Smooth muscle cell (in vitro differentiated cells): Measurements from ENCODE around the gene PLXNA3. TPM values are rescaled to one million over a fixed set of nuclear protein-coding genes. Genes with fewer than 3 reads are reported as not detected.

ENCODE experiments used
- DNase-seq: peaks from one replicate; lab custom pipeline; 2025; ENCODE audit not compliant: unreplicated experiment; lab: John Stamatoyannopoulos, UW
- H2AFZ ChIP-seq: fragments of 200-600 bp; sonication (generic); 2 replicates; pipeline ENCODE4 v1.6.0; 2016; ENCODE audit warnings: antibody characterized with exemption, low read depth, mild to moderate bottlenecking
- H3F3A ChIP-seq: fragments of 200-600 bp; sonication (generic); 2 replicates; pipeline ENCODE4 v1.6.0; 2017; ENCODE audit warnings: antibody characterized with exemption, low read depth
- H3K27ac ChIP-seq: fragments of 200-600 bp; sonication (generic); 2 replicates; pipeline ENCODE4 v1.5.1; 2016; ENCODE audit warnings: low read depth, mild to moderate bottlenecking
- H3K27me3 ChIP-seq: fragments of 200-600 bp; sonication (generic); 2 replicates; pipeline ENCODE4 v1.6.1; 2016; ENCODE audit warnings: low read depth, mild to moderate bottlenecking
- H3K36me3 ChIP-seq: fragments of 200-600 bp; sonication (generic); 2 replicates; pipeline ENCODE4 v1.5.1; 2016; ENCODE audit warnings: low read depth
- H3K4me1 ChIP-seq: fragments of 200-600 bp; sonication (generic); 2 replicates; pipeline ENCODE4 v1.5.1; 2016; ENCODE audit warnings: low read depth
- H3K4me2 ChIP-seq: fragments of 200-600 bp; sonication (generic); 2 replicates; pipeline ENCODE4 v1.6.0; 2016; ENCODE audit warnings: mild to moderate bottlenecking
- H3K4me3 ChIP-seq: fragments of 200-600 bp; sonication (generic); 2 replicates; pipeline ENCODE4 v1.5.1; 2016; ENCODE audit warnings: mild to moderate bottlenecking
- H3K79me2 ChIP-seq: fragments of 200-600 bp; sonication (generic); 2 replicates; pipeline ENCODE4 v1.6.0; 2016; ENCODE audit warnings: low read depth, mild to moderate bottlenecking
- H3K9ac ChIP-seq: fragments of 200-600 bp; sonication (generic); 2 replicates; pipeline ENCODE4 v1.6.0; 2016; ENCODE audit warnings: low read depth
- H3K9me3 ChIP-seq: fragments of 200-600 bp; sonication (generic); replicated peaks from 2 replicates; pipeline ENCODE4 v1.5.1; 2016; ENCODE audit warnings: low read depth
- H4K20me1 ChIP-seq: fragments of 200-600 bp; sonication (generic); 2 replicates; pipeline ENCODE4 v1.6.0; 2016; ENCODE audit warnings: low read depth
- WGBS: methylation state at CpG from one replicate; pipeline ENCODE4 v1.1.7; 2016; ENCODE audit warnings: low lambda C conversion rate; 5-methylcytosine and 5-hydroxymethylcytosine counted together
- polyA plus RNA-seq: library from polyadenylated mRNA; unstranded; fragments of >200 nt; fragmentation: Nextera tagmentation; extraction: Ambion mirVana; gene quantifications from 2 replicates; pipeline ENCODE4 v1.2.1, GENCODE V29; 2016
- total RNA-seq: library from RNA; depleted of rRNA; stranded (reverse); fragments of >200 nt; gene quantifications from 2 replicates; pipeline ENCODE4 v1.2.3, GENCODE V29; 2014
- TF ChIP-seq, protein P1 (sequence below): fragments of 200-600 bp; sonication (generic); IDR thresholded peaks from 2 replicates; pipeline ENCODE4 v1.5.1; 2017; ENCODE audit warnings: borderline replicate concordance, mild to moderate bottlenecking, antibody characterized with exemption; ENCODE audit not compliant: insufficient read depth, poor library complexity, severe bottlenecking

The PLXNA3 gene
- total and polyA plus RNA-seq, 2 experiments from 2014 or later = 33.6 to 38.2 TPM

DNA sequence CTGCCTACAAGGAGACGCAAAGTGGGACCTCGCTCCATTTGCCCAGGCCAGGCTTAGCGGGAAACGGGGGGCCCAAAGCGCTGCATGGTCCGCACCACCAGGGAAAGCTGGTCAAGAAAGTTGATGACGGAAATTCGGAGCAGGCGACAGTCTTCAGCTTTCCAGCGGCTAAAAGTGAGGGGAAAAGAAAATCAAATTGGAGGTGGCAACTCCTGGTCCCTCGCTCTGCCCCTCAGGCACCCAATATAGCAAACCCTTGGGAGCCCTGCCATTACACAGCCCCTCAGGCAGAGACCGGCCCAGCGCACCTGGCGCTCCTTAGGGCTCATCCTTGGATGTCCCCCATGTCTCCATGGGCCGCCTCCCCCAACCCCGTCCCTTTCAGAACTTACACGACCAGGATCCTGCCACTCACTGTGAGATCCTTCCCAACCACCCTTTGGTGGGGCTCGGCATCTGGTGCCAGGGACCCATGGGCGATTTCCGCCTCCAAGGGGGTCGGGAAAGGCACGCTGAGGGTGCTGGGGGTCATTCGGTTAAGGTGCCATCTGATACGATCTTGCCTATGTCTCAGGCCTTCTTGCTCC lies 19.9 kb downstream of the PLXNA3 start:
- no peaks in the 10 kb centered on the region for H3K9me3 ChIP-seq
- TF ChIP-seq, protein P1, sequence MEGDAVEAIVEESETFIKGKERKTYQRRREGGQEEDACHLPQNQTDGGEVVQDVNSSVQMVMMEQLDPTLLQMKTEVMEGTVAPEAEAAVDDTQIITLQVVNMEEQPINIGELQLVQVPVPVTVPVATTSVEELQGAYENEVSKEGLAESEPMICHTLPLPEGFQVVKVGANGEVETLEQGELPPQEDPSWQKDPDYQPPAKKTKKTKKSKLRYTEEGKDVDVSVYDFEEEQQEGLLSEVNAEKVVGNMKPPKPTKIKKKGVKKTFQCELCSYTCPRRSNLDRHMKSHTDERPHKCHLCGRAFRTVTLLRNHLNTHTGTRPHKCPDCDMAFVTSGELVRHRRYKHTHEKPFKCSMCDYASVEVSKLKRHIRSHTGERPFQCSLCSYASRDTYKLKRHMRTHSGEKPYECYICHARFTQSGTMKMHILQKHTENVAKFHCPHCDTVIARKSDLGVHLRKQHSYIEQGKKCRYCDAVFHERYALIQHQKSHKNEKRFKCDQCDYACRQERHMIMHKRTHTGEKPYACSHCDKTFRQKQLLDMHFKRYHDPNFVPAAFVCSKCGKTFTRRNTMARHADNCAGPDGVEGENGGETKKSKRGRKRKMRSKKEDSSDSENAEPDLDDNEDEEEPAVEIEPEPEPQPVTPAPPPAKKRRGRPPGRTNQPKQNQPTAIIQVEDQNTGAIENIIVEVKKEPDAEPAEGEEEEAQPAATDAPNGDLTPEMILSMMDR = no peak
- WGBS = 74% methylated on average over 24 of the region's 24 CpGs
- no peak for DNase-seq
- no peaks in the 10 kb centered on the region for H3K4me1 ChIP-seq
- H3K27ac ChIP-seq = peak overlapping the region; percentile 49
- H3K9ac ChIP-seq = no peak overlapping the region
- peak overlapping the region; percentile 84 for H3K4me2 ChIP-seq
- H2AFZ ChIP-seq = no peak overlapping the region
- no peaks in the 10 kb centered on the region for H4K20me1 ChIP-seq
- H3K79me2 ChIP-seq = no peaks in the 10 kb centered on the region
- H3K36me3 ChIP-seq = no peaks in the 10 kb centered on the region
- no peaks in the 10 kb centered on the region for H3K27me3 ChIP-seq
- peak overlapping the region; percentile 55 for H3K4me3 ChIP-seq
- H3F3A ChIP-seq = no peaks in the 10 kb centered on the region

DNA sequence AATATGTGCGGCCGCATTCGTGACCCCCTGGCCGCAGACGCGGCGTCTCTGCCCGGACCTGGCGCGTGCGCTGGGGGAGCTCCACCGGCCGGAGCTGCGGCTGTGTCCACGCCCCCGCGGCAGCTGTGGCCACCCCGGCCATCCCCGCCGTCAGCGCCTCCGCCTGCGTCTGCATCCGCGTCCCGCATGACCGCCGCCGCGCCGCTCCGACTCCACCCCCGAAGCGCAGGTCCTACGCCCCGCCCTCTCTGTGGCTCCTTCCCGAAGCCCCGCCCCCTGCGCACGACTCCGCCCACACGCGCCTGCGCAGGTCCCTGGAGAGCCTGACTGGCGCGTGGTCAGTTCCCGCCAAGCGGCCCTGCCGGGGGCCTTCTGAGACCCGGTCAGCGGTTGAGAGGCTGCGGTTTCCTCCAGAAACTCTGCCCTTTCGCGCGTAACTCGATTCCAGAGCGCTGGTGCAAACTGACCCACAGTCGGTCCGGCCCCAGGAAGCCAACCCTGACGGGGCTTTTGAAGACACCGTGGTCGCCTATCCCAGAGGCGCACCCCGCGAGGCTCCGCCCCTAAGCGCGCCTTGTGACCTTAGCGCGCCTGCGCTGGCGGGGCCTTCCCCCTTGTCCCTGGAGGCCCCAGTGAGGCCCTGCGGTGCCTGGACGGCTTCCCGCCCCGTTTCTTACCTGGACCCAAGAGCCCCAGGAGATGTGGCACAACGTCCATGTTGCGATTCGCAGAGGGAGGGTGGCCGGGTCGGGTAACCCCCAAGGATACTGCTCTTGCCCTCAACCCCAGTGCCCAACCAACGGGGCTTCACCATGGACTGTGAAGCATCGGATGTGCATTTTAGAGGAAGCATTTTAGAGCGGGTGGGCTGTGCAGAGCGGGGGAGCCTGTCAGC lies 20.9 kb downstream of the PLXNA3 start, which contains the start of gene LAGE3:
TSS of gene LAGE3 (minus strand) at position 554 of the 895 bp plus-strand sequence. CDS start at position 188, 366 bp downstream.
- Histone ChIP-seq H3F3A (no peaks in the 10 kb centered on the region), H3K9me3 (no peaks in the 10 kb centered on the region), H3K79me2 (no peaks in the 10 kb centered on the region), H4K20me1 (no peaks in the 10 kb centered on the region), H3K4me1 (no peaks in the 10 kb centered on the region), H3K4me2 (peak within 1 kb of the TSS; percentile 84), H3K4me3 (peak within 1 kb of the TSS; percentile 55), H3K27ac (peak within 1 kb of the TSS; percentile 49), H3K9ac (no peak within 1 kb of the TSS), H3K27me3 (no peaks in the 10 kb centered on the region), H3K36me3 (no peaks in the 10 kb centered on the region), H2AFZ (no peak within 1 kb of the TSS)
- TF ChIP-seq, protein P1 = no peak
- 40% methylated on average over 49 of the region's 85 CpGs for WGBS
- DNase-seq = peak; percentile 78

DNA sequence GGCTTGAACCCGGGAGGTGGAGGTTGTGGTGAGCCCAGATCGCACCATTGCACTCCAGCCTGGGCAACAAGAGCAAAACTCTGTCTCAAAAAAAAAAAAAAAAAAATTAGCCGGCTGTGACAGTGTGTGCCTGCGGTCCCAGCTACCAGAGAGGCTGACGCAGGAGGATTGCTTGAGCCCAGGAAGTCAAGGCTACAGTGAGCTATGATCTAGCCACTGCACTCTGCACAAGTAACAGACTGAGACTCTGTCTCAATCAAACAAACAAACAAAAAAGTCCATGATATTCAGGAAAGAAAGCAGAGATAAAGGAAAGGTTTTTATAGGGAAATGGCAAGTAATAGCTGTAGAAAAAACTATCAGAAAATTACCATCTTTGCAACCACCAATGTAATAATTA lies 23.1 kb downstream of the PLXNA3 start:
- no peaks in the 10 kb centered on the region for H3K36me3 ChIP-seq
- 91% methylated on average over 5 of the region's 5 CpGs for WGBS
- H3K79me2 ChIP-seq = peaks cover 7% of the 10 kb centered on the region
- no peak overlapping the region for H2AFZ ChIP-seq
- H3K9ac ChIP-seq = no peak overlapping the region
- no peaks in the 10 kb centered on the region for H3K27me3 ChIP-seq
- no peak overlapping the region for H3K4me2 ChIP-seq
- H4K20me1 ChIP-seq = no peaks in the 10 kb centered on the region
- no peak overlapping the region for H3K27ac ChIP-seq
- no peak for DNase-seq
- TF ChIP-seq, protein P1 = no peak
- H3K9me3 ChIP-seq = no peaks in the 10 kb centered on the region
- H3F3A ChIP-seq = no peaks in the 10 kb centered on the region
- no peaks in the 10 kb centered on the region for H3K4me1 ChIP-seq
- no peak overlapping the region for H3K4me3 ChIP-seq
